Prostate gland (tissue), 2 donors: Measurements from ENCODE around the gene TRPC5OS. TPM values are rescaled to one million over a fixed set of nuclear protein-coding genes. Genes with fewer than 3 reads are reported as not detected.

Experiments
- DNase-seq: peaks from one replicate; pipeline ENCODE4 v3.0.0-alpha.2; 2019; ENCODE audit warnings: low spot score
- H3K27ac ChIP-seq, 2 donors: fragments of 200-600 bp; sonication (generic); 2 replicates each; pipeline ENCODE4 v1.5.1; 2017 to 2019
- H3K27me3 ChIP-seq: fragments of 200-600 bp; sonication (generic); replicated peaks from 2 replicates; pipeline ENCODE4 v1.5.1; 2019; ENCODE audit not compliant: insufficient read depth
- H3K36me3 ChIP-seq, 2 donors: fragments of 200-600 bp; sonication (generic); 1 replicate in 1 of 2; 2 replicates in 1 of 2; pipeline versions ENCODE4 v1.5.1 to v1.8.1; 2017 to 2019
- H3K4me1 ChIP-seq: fragments of 200-600 bp; sonication (generic); replicated peaks from 2 replicates; pipeline ENCODE4 v1.5.1; 2019
- H3K4me3 ChIP-seq, 2 donors: fragments of 200-600 bp; sonication (generic); 2 replicates each; pipeline ENCODE4 v1.5.1; 2017 to 2019
- H3K9me3 ChIP-seq: fragments of 200-600 bp; sonication (generic); 2 replicates; pipeline ENCODE4 v1.5.1; 2017
- CTCF ChIP-seq, 4 experiments: fragments of 200-600 bp in 2 of 4; fragments of 450-650 bp in 2 of 4; sonication (generic) in 2 of 4; IDR thresholded peaks; 1 replicate in 3 of 4; 2 replicates in 1 of 4; pipeline ENCODE4 v1.5.1; 2016 to 2019; ENCODE audit warnings: antibody characterized with exemption in 4 of 4, mild to moderate bottlenecking in 2 of 4, moderate library complexity in 2 of 4
- POLR2A ChIP-seq: fragments of 450-650 bp; IDR thresholded peaks from one replicate; pipeline ENCODE4 v1.6.1; 2016; ENCODE audit warnings: antibody characterized with exemption, mild to moderate bottlenecking
- POLR2AphosphoS5 ChIP-seq: sonication (generic); formaldehyde crosslinking; IDR thresholded peaks from one replicate; pipeline ENCODE4 v1.6.1; 2017; ENCODE audit warnings: antibody characterized with exemption
- WGBS: methylation state at CpG from one replicate; pipeline ENCODE4 v1.1.5; 2018; 5-methylcytosine and 5-hydroxymethylcytosine counted together
- intact Hi-C: fragments of 100-400 bp; cut with DNase I; formaldehyde crosslinking; loops from one replicate; pipeline ENCODE4 v1.14.2; 2022
- total RNA-seq, 2 donors: library from RNA; depleted of rRNA; stranded (reverse); fragments of >200 nt; gene quantifications; one replicate each; pipeline ENCODE4 v1.1.0, GENCODE V29; 2016

Gene TRPC5OS
- total RNA-seq, 2 donors from 2014 or later = 107 TPM; not detected in 1

DNA sequence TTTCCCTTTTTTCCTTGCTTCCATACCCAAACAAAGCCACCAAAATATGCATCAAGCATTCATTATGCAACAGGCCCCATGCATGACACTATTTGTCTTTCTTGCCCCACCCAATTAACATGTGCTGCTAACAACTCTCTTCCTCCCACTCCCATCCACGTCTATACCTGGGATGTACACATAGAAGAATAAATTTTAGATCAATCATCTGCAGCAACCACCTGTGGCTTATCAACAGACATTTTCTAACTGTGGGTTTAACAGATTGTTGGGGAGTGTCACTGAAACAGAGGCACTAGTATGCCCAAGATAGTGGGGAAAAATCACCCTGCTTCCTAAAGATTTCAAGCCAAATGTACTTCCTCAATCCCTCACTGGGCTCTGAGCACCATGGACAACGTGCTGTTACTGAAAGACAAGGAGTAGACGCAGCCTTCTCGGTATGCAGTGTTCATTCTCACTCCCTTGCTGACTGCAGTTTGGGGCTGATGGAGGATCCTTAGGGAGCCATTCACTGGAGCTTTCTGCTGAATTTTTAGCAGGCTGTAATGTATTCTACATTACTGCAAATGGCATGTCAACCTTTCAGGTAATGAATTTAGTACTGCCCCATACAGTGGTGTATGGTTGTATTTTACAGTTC, 28.4 kb upstream of the TRPC5OS start:
- TF ChIP-seq POLR2AphosphoS5 (no peak), POLR2A (no peak), CTCF (IDR thresholded peaks at IDR 0.05) (no peak)
- no peaks in the 10 kb centered on the region for H3K27me3 ChIP-seq

GRCh38 chrX:111848541-111848940, 27.4 kb upstream of the TRPC5OS start:
- intact Hi-C loops = no loop called here
- Histone ChIP-seq H3K27me3 (no peaks in the 10 kb centered on the region), H3K27ac (no peak overlapping the region), H3K36me3 (no peaks in the 10 kb centered on the region), H3K4me3 (no peak overlapping the region), H3K4me1 (no peaks in the 10 kb centered on the region), H3K9me3 (no peaks in the 10 kb centered on the region)
- 84% methylated on average over 5 of the region's 5 CpGs for WGBS
- DNase-seq = no peak
- no peak for TF ChIP-seq POLR2AphosphoS5
- TF ChIP-seq CTCF (IDR thresholded peaks at IDR 0.05) = no peak

More for the DNA sequence above, 28.4 kb upstream of the TRPC5OS start:
- 50% methylated on average over 4 of the region's 4 CpGs for WGBS
- H3K27ac ChIP-seq = no peak overlapping the region
- DNase-seq = no peak
- no peaks in the 10 kb centered on the region for H3K36me3 ChIP-seq
- intact Hi-C loops = no loop called here
- H3K4me3 ChIP-seq = no peak overlapping the region
- no peaks in the 10 kb centered on the region for H3K4me1 ChIP-seq
- H3K9me3 ChIP-seq = no peaks in the 10 kb centered on the region

GRCh38 chrX:111850975-111851374, 25.0 kb upstream of the TRPC5OS start:
- Histone ChIP-seq H3K27me3 (no peaks in the 10 kb centered on the region), H3K9me3 (no peaks in the 10 kb centered on the region), H3K4me1 (no peaks in the 10 kb centered on the region), H3K4me3 (no peak overlapping the region), H3K36me3 (no peaks in the 10 kb centered on the region), H3K27ac (no peak overlapping the region)
- TF ChIP-seq POLR2AphosphoS5 = no peak
- intact Hi-C loops = no loop called here
- DNase-seq = no peak

DNA sequence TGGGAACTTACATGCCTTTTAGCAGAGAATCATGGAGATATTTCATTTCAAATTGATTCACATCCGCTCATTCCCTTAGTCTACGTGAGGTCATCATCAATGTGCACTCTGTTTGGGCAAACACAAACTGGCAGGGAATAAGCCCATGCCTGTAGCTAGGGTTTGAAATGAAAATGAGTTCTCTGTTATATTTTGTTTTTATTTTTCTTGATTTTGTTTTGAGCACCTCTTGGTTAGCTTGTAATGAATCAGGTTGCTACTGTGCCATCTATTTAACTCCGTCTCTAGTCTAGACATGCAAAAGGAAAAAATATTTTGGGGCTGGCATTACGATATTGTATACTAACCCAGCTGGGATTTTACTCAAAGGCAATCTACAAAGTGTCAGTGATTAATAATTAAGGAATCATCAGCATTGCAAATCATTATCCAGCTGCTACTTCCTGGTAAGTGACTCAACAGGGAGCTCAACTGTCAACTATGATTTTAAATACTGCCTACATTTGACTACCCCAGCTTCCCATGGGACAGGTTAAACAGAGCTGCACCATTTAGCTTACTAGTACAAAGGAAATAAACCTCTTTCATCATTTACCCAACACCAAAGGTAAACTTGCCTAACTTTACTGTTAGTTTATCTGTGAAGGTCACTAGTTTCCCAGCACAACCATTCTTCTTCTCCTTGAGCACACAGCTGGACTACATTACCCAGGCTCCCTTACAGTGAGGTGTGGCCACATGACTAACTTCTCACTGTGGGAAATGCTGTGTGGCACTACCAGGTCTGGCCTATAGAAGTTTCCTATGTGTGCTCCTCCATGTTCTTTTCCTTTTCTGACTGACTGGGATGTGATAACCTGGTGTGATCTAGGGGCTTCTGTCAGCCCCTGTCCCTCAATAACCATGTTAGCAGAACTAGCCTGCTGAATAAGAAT, 21.2 kb upstream of the TRPC5OS start:
- intact Hi-C loops = no loop called here
- H3K27ac ChIP-seq = no peak overlapping the region
- H3K9me3 ChIP-seq = no peaks in the 10 kb centered on the region
- no peaks in the 10 kb centered on the region for H3K36me3 ChIP-seq
- H3K4me1 ChIP-seq = no peaks in the 10 kb centered on the region
- no peak overlapping the region for H3K4me3 ChIP-seq
- TF ChIP-seq CTCF (IDR thresholded peaks at IDR 0.05) = no peak
- no peak for TF ChIP-seq POLR2AphosphoS5
- TF ChIP-seq POLR2A = no peak
- DNase-seq = no peak
- WGBS = 89% methylated on average over 4 of the region's 4 CpGs
- no peaks in the 10 kb centered on the region for H3K27me3 ChIP-seq

GRCh38 chrX:111857534-111858060, 18.4 kb upstream of the TRPC5OS start:
- 75% methylated on average over 1 of the region's 1 CpG for WGBS
- no peak for DNase-seq
- no peaks in the 10 kb centered on the region for H3K4me1 ChIP-seq
- H3K36me3 ChIP-seq = no peaks in the 10 kb centered on the region
- intact Hi-C loops = no loop called here
- H3K27me3 ChIP-seq = no peaks in the 10 kb centered on the region
- no peak overlapping the region for H3K4me3 ChIP-seq
- TF ChIP-seq POLR2AphosphoS5 = no peak
- TF ChIP-seq CTCF (IDR thresholded peaks at IDR 0.05) = no peak
- no peak for TF ChIP-seq POLR2A
- no peaks in the 10 kb centered on the region for H3K9me3 ChIP-seq
- H3K27ac ChIP-seq = no peak overlapping the region
